HepG2 (cell line): Measurements from ENCODE around the gene STOM. TPM values are rescaled to one million over a fixed set of nuclear protein-coding genes. Genes with fewer than 3 reads are reported as not detected.

Experiments used
- ARHGAP35 ChIP-seq: sonication (generic); formaldehyde crosslinking; IDR thresholded peaks from 2 replicates; pipeline ENCODE4 v1.9.0; 2022; ENCODE audit warnings: mild to moderate bottlenecking, inconsistent platforms, moderate library complexity, missing genetic modification reagents, borderline replicate concordance
- HNRNPH1 ChIP-seq: fragments of 200-400 bp; formaldehyde crosslinking; optimal IDR thresholded peaks from 2 replicates; pipeline ENCODE3; 2017; ENCODE audit warnings: mild to moderate bottlenecking, low read depth, low read length
- HOXA9 ChIP-seq: sonication (generic); formaldehyde crosslinking; IDR thresholded peaks from 2 replicates; pipeline ENCODE4 v1.8.1; 2022; ENCODE audit warnings: missing genetic modification reagents, mild to moderate bottlenecking, moderate library complexity, borderline replicate concordance
- MTF1 ChIP-seq: sonication (generic); formaldehyde crosslinking; IDR thresholded peaks from 2 replicates; pipeline ENCODE4 v1.5.0; 2020; ENCODE audit warnings: missing genetic modification reagents
- PLRG1 ChIP-seq: fragments of 450-650 bp; conservative IDR thresholded peaks from 2 replicates; pipeline ENCODE4 v1.6.1; 2016
- SMARCE1 ChIP-seq: fragments of 450-650 bp; IDR thresholded peaks from 2 replicates; pipeline ENCODE4 v1.6.1; 2017; ENCODE audit warnings: borderline replicate concordance
- TRIM24 ChIP-seq: sonication (generic); formaldehyde crosslinking; IDR thresholded peaks from 2 replicates; pipeline ENCODE4 v1.8.0; 2022; ENCODE audit warnings: mild to moderate bottlenecking, missing genetic modification reagents
- ZBTB1 ChIP-seq: sonication (generic); formaldehyde crosslinking; IDR thresholded peaks from 2 replicates; pipeline ENCODE4 v1.4.0; 2020; ENCODE audit warnings: missing genetic modification reagents, borderline replicate concordance
- ZBTB7B ChIP-seq: sonication (generic); formaldehyde crosslinking; IDR thresholded peaks from 2 replicates; pipeline ENCODE4 v1.4.0; 2020; ENCODE audit warnings: missing genetic modification reagents
- ZNF143 ChIP-seq: sonication (generic); formaldehyde crosslinking; IDR thresholded peaks from 2 replicates; pipeline ENCODE4 v1.4.0; 2020; ENCODE audit warnings: missing genetic modification reagents
- ZNF343 ChIP-seq: sonication (generic); formaldehyde crosslinking; IDR thresholded peaks from 2 replicates; pipeline ENCODE4 v1.4.0; 2020; ENCODE audit warnings: mild to moderate bottlenecking, missing genetic modification reagents
- ZNF737 ChIP-seq: sonication (generic); formaldehyde crosslinking; IDR thresholded peaks from 2 replicates; pipeline ENCODE4 v1.5.0; 2020; ENCODE audit warnings: missing genetic modification reagents, mild to moderate bottlenecking, borderline replicate concordance
- polyA plus RNA-seq, 8 experiments: library from polyadenylated mRNA; depleted of rRNA in 3 of 8; stranded (reverse) in 7 of 8; unstranded in 1 of 8; fragments of >200 nt; fragmentation: Illumina TruSeq in 4 of 8; extraction: Trizol in 4 of 8; gene quantifications; 2 replicates each; pipeline versions ENCODE4 v1.2.1 to v1.2.3, GENCODE V29; 2011 to 2016; ENCODE audit warnings: low read depth in 4 of 8, missing spikeins in 1 of 8, mixed read lengths in 1 of 8; ENCODE audit not compliant: insufficient read depth in 1 of 8
- total RNA-seq, 5 experiments: library from RNA; depleted of rRNA; stranded (reverse); fragments of >200 nt; fragmentation: Illumina TruSeq; extraction: Trizol; gene quantifications; 2 replicates each; pipeline ENCODE4 v1.2.3, GENCODE V29; 2016; ENCODE audit warnings: low read depth in 1 of 5
- TF ChIP-seq, protein P1 (sequence below): sonication (generic); IDR thresholded peaks from 2 replicates; pipeline ENCODE4 v1.6.1; 2016; ENCODE audit warnings: low read depth, borderline replicate concordance
- TF ChIP-seq, protein P2 (sequence below): sonication (generic); formaldehyde crosslinking; IDR thresholded peaks from 2 replicates; pipeline ENCODE4 v1.8.0; 2022; ENCODE audit warnings: mild to moderate bottlenecking, missing genetic modification reagents; ENCODE audit not compliant: insufficient replicate concordance
- TF ChIP-seq, protein P3 (sequence below): sonication (generic); formaldehyde crosslinking; IDR thresholded peaks from 2 replicates; pipeline ENCODE4 v1.5.0; 2020; ENCODE audit warnings: missing genetic modification reagents
- TF ChIP-seq, protein P4 (sequence below): IDR thresholded peaks from 2 replicates; pipeline ENCODE4 v1.6.1; 2018; ENCODE audit warnings: missing genetic modification reagents
- TF ChIP-seq, protein P5 (sequence below): sonication (generic); formaldehyde crosslinking; IDR thresholded peaks from 2 replicates; pipeline ENCODE4 v1.4.0; 2020; ENCODE audit warnings: missing genetic modification reagents

STOM gene
- total and polyA plus RNA-seq, 2 of the 13 experiments (the other 11 are each of a cell fraction or from before 2014, with no cell fraction given), result 43.6 to 165 TPM

DNA sequence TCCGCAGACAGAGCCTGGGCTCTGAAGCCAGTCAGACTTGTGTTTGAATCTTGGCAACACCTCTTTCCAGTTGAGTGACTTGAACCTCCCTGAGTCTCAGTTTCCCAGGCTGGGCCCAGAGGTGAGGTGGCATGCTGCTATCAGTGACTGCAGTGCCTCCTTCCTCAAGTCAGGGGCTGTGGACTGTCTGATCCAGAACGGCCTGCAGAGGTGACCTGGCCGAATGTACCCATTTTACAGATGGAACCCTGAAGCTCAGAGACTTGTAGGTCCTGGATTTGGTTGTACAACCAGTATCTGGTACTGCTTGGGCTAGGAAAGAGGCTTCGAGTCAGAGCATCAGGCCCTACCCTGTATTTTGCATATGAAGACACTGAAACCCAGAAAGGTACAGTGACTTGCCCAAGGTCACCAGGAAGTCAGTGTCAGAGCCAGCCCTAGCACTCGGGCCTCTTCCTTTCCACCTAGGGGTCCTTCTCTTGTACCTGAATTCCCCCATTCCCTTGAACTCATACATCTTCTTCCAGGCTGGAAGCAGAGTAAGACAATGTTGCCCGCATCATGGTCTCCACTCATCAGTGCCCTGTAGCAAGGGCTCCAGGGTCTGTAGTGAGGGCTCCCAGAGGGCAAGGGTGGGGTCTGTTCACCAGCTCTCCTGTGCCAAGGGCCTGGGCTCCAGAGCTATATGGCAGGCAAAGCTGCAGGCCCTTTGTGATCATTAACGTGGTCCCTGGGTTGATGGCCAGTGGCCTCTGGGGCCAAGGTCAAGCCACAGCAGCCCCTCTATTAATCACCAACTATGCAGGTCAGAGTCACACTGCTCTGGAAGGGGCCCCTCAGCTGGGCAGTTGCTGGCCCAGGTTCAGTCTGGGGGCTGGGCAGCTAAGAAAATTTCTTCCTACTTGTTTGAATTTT, 73.6 kb downstream of the STOM start (continued):
- TF ChIP-seq, protein P1, sequence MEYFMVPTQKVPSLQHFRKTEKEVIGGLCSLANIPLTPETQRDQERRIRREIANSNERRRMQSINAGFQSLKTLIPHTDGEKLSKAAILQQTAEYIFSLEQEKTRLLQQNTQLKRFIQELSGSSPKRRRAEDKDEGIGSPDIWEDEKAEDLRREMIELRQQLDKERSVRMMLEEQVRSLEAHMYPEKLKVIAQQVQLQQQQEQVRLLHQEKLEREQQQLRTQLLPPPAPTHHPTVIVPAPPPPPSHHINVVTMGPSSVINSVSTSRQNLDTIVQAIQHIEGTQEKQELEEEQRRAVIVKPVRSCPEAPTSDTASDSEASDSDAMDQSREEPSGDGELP, result peak; percentile 95
- TF ChIP-seq ARHGAP35, result no peak
- TF ChIP-seq ZBTB7B, result peak; percentile 99
- TF ChIP-seq, protein P2, sequence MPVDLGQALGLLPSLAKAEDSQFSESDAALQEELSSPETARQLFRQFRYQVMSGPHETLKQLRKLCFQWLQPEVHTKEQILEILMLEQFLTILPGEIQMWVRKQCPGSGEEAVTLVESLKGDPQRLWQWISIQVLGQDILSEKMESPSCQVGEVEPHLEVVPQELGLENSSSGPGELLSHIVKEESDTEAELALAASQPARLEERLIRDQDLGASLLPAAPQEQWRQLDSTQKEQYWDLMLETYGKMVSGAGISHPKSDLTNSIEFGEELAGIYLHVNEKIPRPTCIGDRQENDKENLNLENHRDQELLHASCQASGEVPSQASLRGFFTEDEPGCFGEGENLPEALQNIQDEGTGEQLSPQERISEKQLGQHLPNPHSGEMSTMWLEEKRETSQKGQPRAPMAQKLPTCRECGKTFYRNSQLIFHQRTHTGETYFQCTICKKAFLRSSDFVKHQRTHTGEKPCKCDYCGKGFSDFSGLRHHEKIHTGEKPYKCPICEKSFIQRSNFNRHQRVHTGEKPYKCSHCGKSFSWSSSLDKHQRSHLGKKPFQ (CRISPR knock-in tag), result peak; percentile 68
- TF ChIP-seq TRIM24 (CRISPR knock-in tag), result no peak
- TF ChIP-seq ZBTB1, result no peak
- TF ChIP-seq SMARCE1, result no peak
- no peak for TF ChIP-seq PLRG1
- TF ChIP-seq, protein P3, sequence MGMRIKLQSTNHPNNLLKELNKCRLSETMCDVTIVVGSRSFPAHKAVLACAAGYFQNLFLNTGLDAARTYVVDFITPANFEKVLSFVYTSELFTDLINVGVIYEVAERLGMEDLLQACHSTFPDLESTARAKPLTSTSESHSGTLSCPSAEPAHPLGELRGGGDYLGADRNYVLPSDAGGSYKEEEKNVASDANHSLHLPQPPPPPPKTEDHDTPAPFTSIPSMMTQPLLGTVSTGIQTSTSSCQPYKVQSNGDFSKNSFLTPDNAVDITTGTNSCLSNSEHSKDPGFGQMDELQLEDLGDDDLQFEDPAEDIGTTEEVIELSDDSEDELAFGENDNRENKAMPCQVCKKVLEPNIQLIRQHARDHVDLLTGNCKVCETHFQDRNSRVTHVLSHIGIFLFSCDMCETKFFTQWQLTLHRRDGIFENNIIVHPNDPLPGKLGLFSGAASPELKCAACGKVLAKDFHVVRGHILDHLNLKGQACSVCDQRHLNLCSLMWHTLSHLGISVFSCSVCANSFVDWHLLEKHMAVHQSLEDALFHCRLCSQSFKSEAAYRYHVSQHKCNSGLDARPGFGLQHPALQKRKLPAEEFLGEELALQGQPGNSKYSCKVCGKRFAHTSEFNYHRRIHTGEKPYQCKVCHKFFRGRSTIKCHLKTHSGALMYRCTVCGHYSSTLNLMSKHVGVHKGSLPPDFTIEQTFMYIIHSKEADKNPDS (CRISPR knock-in tag), result peak; percentile 57; the same call in 1 of the 2 replicates
- TF ChIP-seq HOXA9 (CRISPR knock-in tag), result no peak
- TF ChIP-seq ZNF143 (CRISPR knock-in tag), result no peak
- TF ChIP-seq HNRNPH1, result no peak
- TF ChIP-seq, protein P4, sequence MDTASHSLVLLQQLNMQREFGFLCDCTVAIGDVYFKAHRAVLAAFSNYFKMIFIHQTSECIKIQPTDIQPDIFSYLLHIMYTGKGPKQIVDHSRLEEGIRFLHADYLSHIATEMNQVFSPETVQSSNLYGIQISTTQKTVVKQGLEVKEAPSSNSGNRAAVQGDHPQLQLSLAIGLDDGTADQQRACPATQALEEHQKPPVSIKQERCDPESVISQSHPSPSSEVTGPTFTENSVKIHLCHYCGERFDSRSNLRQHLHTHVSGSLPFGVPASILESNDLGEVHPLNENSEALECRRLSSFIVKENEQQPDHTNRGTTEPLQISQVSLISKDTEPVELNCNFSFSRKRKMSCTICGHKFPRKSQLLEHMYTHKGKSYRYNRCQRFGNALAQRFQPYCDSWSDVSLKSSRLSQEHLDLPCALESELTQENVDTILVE, result peak; percentile 69; the same call in 1 of the 2 replicates
- TF ChIP-seq, protein P5, sequence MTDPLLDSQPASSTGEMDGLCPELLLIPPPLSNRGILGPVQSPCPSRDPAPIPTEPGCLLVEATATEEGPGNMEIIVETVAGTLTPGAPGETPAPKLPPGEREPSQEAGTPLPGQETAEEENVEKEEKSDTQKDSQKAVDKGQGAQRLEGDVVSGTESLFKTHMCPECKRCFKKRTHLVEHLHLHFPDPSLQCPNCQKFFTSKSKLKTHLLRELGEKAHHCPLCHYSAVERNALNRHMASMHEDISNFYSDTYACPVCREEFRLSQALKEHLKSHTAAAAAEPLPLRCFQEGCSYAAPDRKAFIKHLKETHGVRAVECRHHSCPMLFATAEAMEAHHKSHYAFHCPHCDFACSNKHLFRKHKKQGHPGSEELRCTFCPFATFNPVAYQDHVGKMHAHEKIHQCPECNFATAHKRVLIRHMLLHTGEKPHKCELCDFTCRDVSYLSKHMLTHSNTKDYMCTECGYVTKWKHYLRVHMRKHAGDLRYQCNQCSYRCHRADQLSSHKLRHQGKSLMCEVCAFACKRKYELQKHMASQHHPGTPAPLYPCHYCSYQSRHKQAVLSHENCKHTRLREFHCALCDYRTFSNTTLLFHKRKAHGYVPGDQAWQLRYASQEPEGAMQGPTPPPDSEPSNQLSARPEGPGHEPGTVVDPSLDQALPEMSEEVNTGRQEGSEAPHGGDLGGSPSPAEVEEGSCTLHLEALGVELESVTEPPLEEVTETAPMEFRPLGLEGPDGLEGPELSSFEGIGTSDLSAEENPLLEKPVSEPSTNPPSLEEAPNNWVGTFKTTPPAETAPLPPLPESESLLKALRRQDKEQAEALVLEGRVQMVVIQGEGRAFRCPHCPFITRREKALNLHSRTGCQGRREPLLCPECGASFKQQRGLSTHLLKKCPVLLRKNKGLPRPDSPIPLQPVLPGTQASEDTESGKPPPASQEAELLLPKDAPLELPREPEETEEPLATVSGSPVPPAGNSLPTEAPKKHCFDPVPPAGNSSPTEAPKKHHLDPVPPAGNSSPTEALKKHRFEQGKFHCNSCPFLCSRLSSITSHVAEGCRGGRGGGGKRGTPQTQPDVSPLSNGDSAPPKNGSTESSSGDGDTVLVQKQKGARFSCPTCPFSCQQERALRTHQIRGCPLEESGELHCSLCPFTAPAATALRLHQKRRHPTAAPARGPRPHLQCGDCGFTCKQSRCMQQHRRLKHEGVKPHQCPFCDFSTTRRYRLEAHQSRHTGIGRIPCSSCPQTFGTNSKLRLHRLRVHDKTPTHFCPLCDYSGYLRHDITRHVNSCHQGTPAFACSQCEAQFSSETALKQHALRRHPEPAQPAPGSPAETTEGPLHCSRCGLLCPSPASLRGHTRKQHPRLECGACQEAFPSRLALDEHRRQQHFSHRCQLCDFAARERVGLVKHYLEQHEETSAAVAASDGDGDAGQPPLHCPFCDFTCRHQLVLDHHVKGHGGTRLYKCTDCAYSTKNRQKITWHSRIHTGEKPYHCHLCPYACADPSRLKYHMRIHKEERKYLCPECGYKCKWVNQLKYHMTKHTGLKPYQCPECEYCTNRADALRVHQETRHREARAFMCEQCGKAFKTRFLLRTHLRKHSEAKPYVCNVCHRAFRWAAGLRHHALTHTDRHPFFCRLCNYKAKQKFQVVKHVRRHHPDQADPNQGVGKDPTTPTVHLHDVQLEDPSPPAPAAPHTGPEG, result no peak
- TF ChIP-seq ZNF343 (CRISPR knock-in tag), result peak; percentile 44; the same call in 1 of the 2 replicates
- no peak for TF ChIP-seq MTF1 (CRISPR knock-in tag)
- TF ChIP-seq ZNF737 (CRISPR knock-in tag), result 0 out of 2 replicates have a peak, but pooled peaks have one; percentile 68
